HepG2 (cell line): ENCODE measurements around the gene RAMAC. TPM values are rescaled to one million over a fixed set of nuclear protein-coding genes. Genes with fewer than 3 reads are reported as not detected.

Source experiments
- FOXJ3 ChIP-seq: sonication (generic); formaldehyde crosslinking; IDR thresholded peaks from 2 replicates; pipeline ENCODE4 v1.4.0; 2020; ENCODE audit warnings: missing genetic modification reagents, mild to moderate bottlenecking, borderline replicate concordance
- MLLT10 ChIP-seq: sonication (generic); formaldehyde crosslinking; IDR thresholded peaks from 2 replicates; pipeline ENCODE4 v1.4.0; 2020; ENCODE audit warnings: missing genetic modification reagents
- SIN3A ChIP-seq: IDR thresholded peaks from 2 replicates; pipeline ENCODE4 v1.6.1; 2011; ENCODE audit warnings: low read depth, mild to moderate bottlenecking, control low read depth, low read length, borderline replicate concordance
- SNAPC4 ChIP-seq: sonication (generic); formaldehyde crosslinking; IDR thresholded peaks from 2 replicates; pipeline ENCODE4 v1.4.0; 2020; ENCODE audit warnings: mild to moderate bottlenecking, missing genetic modification reagents
- ZNF296 ChIP-seq: sonication (generic); formaldehyde crosslinking; conservative IDR thresholded peaks from 2 replicates; pipeline ENCODE4 v1.5.0; 2020; ENCODE audit warnings: mild to moderate bottlenecking, missing genetic modification reagents
- ZNF558 ChIP-seq: sonication (generic); formaldehyde crosslinking; IDR thresholded peaks from 2 replicates; pipeline ENCODE4 v1.9.0; 2022; ENCODE audit warnings: mild to moderate bottlenecking, missing genetic modification reagents, borderline replicate concordance
- polyA plus RNA-seq, 8 experiments: library from polyadenylated mRNA; depleted of rRNA in 3 of 8; stranded (reverse) in 7 of 8; unstranded in 1 of 8; fragments of >200 nt; fragmentation: Illumina TruSeq in 4 of 8; extraction: Trizol in 4 of 8; gene quantifications; 2 replicates each; pipeline versions ENCODE4 v1.2.1 to v1.2.3, GENCODE V29; 2011 to 2016; ENCODE audit warnings: low read depth in 4 of 8, missing spikeins in 1 of 8, mixed read lengths in 1 of 8; ENCODE audit not compliant: insufficient read depth in 1 of 8
- total RNA-seq, 5 experiments: library from RNA; depleted of rRNA; stranded (reverse); fragments of >200 nt; fragmentation: Illumina TruSeq; extraction: Trizol; gene quantifications; 2 replicates each; pipeline ENCODE4 v1.2.3, GENCODE V29; 2016; ENCODE audit warnings: low read depth in 1 of 5
- TF ChIP-seq, protein P1 (sequence below): sonication (generic); formaldehyde crosslinking; IDR thresholded peaks from one replicate; pipeline ENCODE4 v1.5.1; 2020; ENCODE audit warnings: mild to moderate bottlenecking, missing genetic modification reagents; ENCODE audit errors: not compliant biosample characterization

The RAMAC gene
- total and polyA plus RNA-seq, 2 of the 13 experiments (the other 11 are each of a cell fraction or from before 2014, with no cell fraction given) = 22.2 to 45.9 TPM

- TF ChIP-seq SIN3A (no peak), FOXJ3 (CRISPR knock-in tag) (no peak), ZNF296 (CRISPR knock-in tag) (no peak), SNAPC4 (no peak), MLLT10 (CRISPR knock-in tag) (no peak), ZNF558 (CRISPR knock-in tag) (no peak)
- TF ChIP-seq, protein P1, sequence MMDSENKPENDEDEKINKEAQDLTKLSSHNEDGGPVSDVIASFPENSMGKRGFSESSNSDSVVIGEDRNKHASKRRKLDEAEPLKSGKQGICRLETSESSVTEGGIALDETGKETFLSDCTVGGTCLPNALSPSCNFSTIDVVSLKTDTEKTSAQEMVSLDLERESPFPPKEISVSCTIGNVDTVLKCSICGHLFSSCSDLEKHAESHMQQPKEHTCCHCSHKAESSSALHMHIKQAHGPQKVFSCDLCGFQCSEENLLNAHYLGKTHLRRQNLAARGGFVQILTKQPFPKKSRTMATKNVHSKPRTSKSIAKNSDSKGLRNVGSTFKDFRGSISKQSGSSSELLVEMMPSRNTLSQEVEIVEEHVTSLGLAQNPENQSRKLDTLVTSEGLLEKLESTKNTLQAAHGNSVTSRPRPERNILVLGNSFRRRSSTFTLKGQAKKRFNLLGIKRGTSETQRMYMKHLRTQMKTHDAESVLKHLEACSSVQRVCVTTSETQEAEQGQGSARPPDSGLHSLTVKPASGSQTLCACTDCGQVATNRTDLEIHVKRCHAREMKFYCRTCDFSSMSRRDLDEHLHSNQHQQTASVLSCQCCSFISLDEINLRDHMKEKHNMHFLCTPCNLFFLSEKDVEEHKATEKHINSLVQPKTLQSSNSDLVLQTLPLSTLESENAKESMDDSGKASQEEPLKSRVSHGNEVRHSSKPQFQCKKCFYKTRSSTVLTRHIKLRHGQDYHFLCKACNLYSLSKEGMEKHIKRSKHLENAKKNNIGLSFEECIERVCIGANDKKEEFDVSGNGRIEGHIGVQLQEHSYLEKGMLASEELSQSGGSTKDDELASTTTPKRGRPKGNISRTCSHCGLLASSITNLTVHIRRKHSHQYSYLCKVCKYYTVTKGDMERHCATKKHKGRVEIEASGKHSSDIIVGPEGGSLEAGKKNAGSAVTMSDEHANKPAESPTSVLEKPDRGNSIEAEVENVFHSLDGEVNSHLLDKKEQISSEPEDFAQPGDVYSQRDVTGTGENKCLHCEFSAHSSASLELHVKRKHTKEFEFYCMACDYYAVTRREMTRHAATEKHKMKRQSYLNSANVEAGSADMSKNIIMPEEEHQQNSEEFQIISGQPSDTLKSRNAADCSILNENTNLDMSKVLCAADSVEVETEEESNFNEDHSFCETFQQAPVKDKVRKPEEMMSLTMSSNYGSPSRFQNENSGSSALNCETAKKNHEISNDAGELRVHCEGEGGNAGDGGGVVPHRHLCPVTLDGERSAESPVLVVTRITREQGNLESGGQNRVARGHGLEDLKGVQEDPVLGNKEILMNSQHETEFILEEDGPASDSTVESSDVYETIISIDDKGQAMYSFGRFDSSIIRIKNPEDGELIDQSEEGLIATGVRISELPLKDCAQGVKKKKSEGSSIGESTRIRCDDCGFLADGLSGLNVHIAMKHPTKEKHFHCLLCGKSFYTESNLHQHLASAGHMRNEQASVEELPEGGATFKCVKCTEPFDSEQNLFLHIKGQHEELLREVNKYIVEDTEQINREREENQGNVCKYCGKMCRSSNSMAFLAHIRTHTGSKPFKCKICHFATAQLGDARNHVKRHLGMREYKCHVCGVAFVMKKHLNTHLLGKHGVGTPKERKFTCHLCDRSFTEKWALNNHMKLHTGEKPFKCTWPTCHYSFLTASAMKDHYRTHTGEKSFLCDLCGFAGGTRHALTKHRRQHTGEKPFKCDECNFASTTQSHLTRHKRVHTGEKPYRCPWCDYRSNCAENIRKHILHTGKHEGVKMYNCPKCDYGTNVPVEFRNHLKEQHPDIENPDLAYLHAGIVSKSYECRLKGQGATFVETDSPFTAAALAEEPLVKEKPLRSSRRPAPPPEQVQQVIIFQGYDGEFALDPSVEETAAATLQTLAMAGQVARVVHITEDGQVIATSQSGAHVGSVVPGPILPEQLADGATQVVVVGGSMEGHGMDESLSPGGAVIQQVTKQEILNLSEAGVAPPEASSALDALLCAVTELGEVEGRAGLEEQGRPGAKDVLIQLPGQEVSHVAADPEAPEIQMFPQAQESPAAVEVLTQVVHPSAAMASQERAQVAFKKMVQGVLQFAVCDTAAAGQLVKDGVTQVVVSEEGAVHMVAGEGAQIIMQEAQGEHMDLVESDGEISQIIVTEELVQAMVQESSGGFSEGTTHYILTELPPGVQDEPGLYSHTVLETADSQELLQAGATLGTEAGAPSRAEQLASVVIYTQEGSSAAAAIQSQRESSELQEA = no peak
- TF ChIP-seq, all 625 proteins: peak for 0
These were observed 14.6 kb upstream of the RAMAC start (continued) for GRCh38 chr15:82971218-82971984.
